ENCODE results near the gene C14orf119.

DNA sequence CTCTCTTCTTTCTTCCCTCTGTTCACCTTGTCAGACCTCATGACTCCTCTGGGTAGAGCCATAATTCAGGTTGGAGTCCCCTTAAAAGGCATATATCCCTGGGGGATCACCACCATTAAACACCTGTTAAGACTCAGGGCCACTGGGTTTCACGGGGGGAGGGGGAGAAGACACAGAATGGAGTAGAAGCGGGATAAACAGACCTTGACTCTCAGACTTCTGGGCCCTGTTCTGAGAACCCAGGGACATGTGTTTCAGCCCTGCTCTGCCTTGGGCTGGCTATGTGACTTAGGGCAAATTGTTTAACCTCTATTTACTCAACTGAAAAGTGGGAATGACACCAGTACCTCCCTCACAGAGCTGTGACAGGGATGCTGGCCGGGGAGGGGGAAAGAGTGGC, 42.6 kb upstream of the C14orf119 start:
- TF ChIP-seq SMARCA5 (IDR thresholded peaks at IDR 0.05) (no peak), SMC3 (conservative IDR thresholded peaks at IDR 0.05; ENCODE audit: insufficient read depth, low read depth, low read length) (no peak), POLR2AphosphoS2 (IDR thresholded peaks at IDR 0.05; ENCODE audit: low read length) (no peak)
- TF ChIP-seq, protein P1, sequence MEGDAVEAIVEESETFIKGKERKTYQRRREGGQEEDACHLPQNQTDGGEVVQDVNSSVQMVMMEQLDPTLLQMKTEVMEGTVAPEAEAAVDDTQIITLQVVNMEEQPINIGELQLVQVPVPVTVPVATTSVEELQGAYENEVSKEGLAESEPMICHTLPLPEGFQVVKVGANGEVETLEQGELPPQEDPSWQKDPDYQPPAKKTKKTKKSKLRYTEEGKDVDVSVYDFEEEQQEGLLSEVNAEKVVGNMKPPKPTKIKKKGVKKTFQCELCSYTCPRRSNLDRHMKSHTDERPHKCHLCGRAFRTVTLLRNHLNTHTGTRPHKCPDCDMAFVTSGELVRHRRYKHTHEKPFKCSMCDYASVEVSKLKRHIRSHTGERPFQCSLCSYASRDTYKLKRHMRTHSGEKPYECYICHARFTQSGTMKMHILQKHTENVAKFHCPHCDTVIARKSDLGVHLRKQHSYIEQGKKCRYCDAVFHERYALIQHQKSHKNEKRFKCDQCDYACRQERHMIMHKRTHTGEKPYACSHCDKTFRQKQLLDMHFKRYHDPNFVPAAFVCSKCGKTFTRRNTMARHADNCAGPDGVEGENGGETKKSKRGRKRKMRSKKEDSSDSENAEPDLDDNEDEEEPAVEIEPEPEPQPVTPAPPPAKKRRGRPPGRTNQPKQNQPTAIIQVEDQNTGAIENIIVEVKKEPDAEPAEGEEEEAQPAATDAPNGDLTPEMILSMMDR (IDR thresholded peaks at IDR 0.05 in 2 of 3, conservative IDR thresholded peaks at IDR 0.05 in 1 of 3; ENCODE audit: insufficient read depth in 2 of 3, low read depth in 1 of 3, low read length in 3 of 3): no peak
- TF ChIP-seq, protein P2, sequence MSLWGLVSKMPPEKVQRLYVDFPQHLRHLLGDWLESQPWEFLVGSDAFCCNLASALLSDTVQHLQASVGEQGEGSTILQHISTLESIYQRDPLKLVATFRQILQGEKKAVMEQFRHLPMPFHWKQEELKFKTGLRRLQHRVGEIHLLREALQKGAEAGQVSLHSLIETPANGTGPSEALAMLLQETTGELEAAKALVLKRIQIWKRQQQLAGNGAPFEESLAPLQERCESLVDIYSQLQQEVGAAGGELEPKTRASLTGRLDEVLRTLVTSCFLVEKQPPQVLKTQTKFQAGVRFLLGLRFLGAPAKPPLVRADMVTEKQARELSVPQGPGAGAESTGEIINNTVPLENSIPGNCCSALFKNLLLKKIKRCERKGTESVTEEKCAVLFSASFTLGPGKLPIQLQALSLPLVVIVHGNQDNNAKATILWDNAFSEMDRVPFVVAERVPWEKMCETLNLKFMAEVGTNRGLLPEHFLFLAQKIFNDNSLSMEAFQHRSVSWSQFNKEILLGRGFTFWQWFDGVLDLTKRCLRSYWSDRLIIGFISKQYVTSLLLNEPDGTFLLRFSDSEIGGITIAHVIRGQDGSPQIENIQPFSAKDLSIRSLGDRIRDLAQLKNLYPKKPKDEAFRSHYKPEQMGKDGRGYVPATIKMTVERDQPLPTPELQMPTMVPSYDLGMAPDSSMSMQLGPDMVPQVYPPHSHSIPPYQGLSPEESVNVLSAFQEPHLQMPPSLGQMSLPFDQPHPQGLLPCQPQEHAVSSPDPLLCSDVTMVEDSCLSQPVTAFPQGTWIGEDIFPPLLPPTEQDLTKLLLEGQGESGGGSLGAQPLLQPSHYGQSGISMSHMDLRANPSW (CRISPR knock-in tag; IDR thresholded peaks at IDR 0.05): no peak

Measured in K562 (cell line).